ENCODE results near the gene OR2T34. TPM values are rescaled to one million over a fixed set of nuclear protein-coding genes. Genes with fewer than 3 reads are reported as not detected.
A peak's percentile ranks its signal among the peaks of the same experiment; 100 is the strongest.
"Not testable (repeated sequence)": the region's sequence is repeated elsewhere in the genome, so short reads cannot be mapped to it uniquely, and the experiment has no call there.

OR2T34 gene, protein sequence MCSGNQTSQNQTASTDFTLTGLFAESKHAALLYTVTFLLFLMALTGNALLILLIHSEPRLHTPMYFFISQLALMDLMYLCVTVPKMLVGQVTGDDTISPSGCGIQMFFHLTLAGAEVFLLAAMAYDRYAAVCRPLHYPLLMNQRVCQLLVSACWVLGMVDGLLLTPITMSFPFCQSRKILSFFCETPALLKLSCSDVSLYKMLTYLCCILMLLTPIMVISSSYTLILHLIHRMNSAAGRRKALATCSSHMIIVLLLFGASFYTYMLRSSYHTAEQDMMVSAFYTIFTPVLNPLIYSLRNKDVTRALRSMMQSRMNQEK
- total RNA-seq (not detected), polyA plus RNA-seq (not detected)
- long read RNA-seq, donor 1 = 0 reads
- long read RNA-seq, donor 2 = 0 reads
- long read RNA-seq, donor 3 = 0 reads
- long read RNA-seq, donor 4 = 0 reads

DNA sequence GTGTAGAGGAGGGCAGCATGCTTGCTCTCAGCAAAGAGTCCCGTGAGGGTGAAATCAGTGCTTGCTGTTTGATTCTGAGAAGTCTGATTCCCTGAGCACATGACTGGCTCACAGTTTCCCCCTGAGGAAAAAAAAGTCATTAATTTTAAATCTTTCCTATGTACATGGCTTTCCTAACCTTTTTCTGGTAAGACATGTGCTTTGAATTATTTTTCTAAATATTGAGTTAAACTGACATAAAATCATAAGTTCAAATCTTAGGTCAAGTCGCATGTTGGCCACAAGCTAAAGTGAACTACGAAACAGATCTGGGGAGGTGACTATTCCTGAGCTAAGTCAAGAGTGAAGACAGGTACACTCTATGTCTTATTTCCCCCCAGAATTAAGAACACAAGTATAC, at the start of gene OR2T34:
OR2T34 (minus strand) TSS at position 101 of the 400 bp plus-strand sequence; CDS start at position 101, 0 bp downstream.
- H3K9me3 ChIP-seq (ENCODE audit: control insufficient read depth, low read length); DNase-seq; H3K27me3 ChIP-seq (ENCODE audit: control insufficient read depth, insufficient read depth); H3K4me1 ChIP-seq (ENCODE audit: control insufficient read depth, insufficient read depth, low read length); ATAC-seq; intact Hi-C loops (cut with DNase I); H3K4me3 ChIP-seq (ENCODE audit: low read length); H3K27ac ChIP-seq (ENCODE audit: low read length): not testable (repeated sequence)
- 81% methylated on average over 3 of the region's 3 CpGs for WGBS

DNA sequence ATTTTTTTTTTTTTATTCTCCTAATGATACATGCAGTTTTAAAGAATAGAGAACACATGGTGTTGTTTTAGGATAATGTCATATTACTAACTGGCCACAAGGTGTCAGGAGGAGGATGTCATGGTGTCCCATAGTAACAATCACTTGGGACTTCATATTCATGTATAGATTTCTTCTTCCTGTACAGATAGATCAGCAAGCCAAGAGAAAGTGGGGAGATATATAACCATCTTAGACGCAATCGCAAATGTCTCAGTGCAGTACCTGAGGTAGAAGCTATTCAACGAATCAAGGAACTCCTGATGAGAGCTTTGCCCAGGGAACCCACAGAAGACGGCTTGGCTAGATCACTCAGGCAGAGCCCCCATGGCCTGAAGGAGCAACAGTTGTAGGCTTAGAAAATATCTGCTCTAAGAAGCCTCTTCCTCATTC, 48.0 kb upstream of the OR2T34 start:
- no peak for ATAC-seq
- 62% methylated on average over 4 of the region's 4 CpGs for WGBS
- intact Hi-C loops (cut with DNase I) = loop anchor here in 2 of 4 donors (5.0 kb wide), 1 partner anchor 185 kb away; no protein-coding TSS in a partner anchor

DNA sequence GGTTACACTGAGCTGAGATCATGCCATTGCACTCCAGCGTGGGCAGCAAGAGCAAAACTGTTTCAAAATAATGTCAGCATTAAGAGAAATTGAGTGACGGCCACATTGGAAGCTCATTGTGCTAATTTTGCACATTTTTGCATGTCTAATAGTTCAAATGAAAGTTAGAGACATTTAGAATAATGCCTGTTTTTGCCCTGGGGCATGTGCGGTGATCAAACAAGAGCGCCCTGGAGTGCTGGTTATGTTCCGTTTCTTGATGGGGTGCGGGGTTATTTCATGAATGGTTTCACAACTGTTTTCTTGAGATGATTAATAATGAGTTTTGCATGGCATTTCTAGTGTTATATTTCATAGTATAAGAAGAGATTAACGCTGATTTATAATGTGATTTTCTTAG, 47.2 kb upstream of the OR2T34 start:
- intact Hi-C loops (cut with DNase I) = loop anchor here in 3 of 4 donors (2.0 to 5.0 kb wide), 2 partner anchors 185 to 186 kb away; no protein-coding TSS in a partner anchor
- no peak for ATAC-seq
- 63% methylated on average over 7 of the region's 7 CpGs for WGBS
- no peaks in the 10 kb centered on the region for H3K9me3 ChIP-seq (ENCODE audit: control insufficient read depth, low read length)
- DNase-seq = no peak
- H3K27ac ChIP-seq (ENCODE audit: low read length) = no peak overlapping the region
- H3K4me3 ChIP-seq (ENCODE audit: low read length) = no peak overlapping the region
- no peaks in the 10 kb centered on the region for H3K4me1 ChIP-seq (ENCODE audit: control insufficient read depth, insufficient read depth, low read length)
- H3K27me3 ChIP-seq (ENCODE audit: control insufficient read depth, insufficient read depth) = no peaks in the 10 kb centered on the region

More for the DNA sequence above, 48.0 kb upstream of the OR2T34 start:
- H3K9me3 ChIP-seq (ENCODE audit: control insufficient read depth, low read length) = no peaks in the 10 kb centered on the region
- H3K4me3 ChIP-seq (ENCODE audit: low read length) = no peak overlapping the region
- H3K27me3 ChIP-seq (ENCODE audit: control insufficient read depth, insufficient read depth) = no peaks in the 10 kb centered on the region
- DNase-seq = no peak
- no peak overlapping the region for H3K27ac ChIP-seq (ENCODE audit: low read length)
- no peaks in the 10 kb centered on the region for H3K4me1 ChIP-seq (ENCODE audit: control insufficient read depth, insufficient read depth, low read length)

DNA sequence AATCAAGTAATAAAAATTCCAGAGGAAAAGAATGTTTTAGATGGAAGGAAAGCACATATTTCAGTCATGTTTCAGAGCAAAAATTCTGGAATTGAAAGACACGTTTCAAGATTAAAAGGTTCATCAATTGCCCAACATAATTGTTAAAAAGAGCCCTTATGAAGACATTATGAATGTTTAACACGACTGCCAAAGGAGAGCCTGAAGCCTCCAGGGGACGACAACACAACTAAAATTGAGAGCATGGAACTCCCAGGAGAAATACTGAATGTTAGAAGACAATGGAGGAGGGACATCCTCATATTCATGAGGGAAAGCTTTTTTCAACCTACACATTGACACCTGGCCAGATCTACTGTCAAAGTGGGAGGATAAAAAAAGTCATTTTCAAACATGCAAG, 44.3 kb upstream of the OR2T34 start:
- no peak for ATAC-seq
- Histone ChIP-seq H3K4me3 (ENCODE audit: low read length) (no peak overlapping the region), H3K27ac (ENCODE audit: low read length) (no peak overlapping the region), H3K9me3 (ENCODE audit: control insufficient read depth, low read length) (no peaks in the 10 kb centered on the region), H3K4me1 (ENCODE audit: control insufficient read depth, insufficient read depth, low read length) (no peaks in the 10 kb centered on the region), H3K27me3 (ENCODE audit: control insufficient read depth, insufficient read depth) (no peaks in the 10 kb centered on the region)
- peak; percentile 18 to 79 (median 57) for DNase-seq
- intact Hi-C loops (cut with DNase I) = no loop called here
- WGBS = 7% methylated on average over 3 of the region's 3 CpGs

DNA sequence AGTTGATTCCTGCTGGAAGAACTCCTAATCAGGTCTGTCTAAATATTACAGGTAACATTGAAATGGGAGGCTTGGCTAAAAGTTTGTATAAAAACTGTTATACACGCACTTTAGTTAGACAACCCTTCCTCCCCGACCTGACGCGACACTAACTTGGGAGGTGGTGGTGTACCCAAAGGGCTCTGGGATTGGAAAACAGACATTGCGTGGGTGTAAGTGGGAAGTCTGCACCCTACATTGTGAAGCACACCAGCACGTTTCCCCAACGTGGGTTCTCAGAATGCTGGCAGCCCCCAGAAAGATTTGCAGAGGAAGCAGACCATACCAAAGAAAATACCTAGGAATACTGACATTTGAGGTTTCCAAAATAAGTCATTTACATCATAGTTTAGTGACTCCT, 43.6 kb upstream of the OR2T34 start:
- WGBS = 68% methylated on average over 7 of the region's 7 CpGs
- Histone ChIP-seq H3K4me1 (ENCODE audit: control insufficient read depth, insufficient read depth, low read length) (no peaks in the 10 kb centered on the region), H3K9me3 (ENCODE audit: control insufficient read depth, low read length) (no peaks in the 10 kb centered on the region), H3K27me3 (ENCODE audit: control insufficient read depth, insufficient read depth) (no peaks in the 10 kb centered on the region), H3K4me3 (ENCODE audit: low read length) (no peak overlapping the region), H3K27ac (ENCODE audit: low read length) (no peak overlapping the region)
- intact Hi-C loops (cut with DNase I) = no loop called here
- ATAC-seq (no peak), DNase-seq (no peak)

DNA sequence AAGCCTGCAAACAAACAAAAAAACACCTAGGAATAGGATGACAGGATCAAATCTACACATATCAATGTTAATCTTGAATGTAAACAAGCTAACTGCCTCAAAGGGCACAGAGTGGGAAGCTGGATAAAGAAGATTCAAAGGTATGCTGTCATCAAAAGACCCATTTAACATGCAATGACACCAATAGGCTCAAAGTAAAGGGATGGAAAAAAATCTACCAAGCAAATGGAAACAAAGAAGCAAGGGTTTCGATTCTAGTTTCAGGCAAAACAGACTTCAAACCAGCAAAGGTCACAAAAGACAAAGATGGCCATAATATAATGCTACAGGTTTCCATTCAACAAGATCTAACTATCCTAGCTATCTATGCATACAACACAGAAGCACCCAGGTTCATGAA, 39.2 kb upstream of the OR2T34 start:
- WGBS = 60% methylated on average over 1 of the region's 1 CpG
- H3K4me3 ChIP-seq (ENCODE audit: low read length) = no peak overlapping the region
- no peaks in the 10 kb centered on the region for H3K27me3 ChIP-seq (ENCODE audit: control insufficient read depth, insufficient read depth)
- ATAC-seq = no peak
- no peaks in the 10 kb centered on the region for H3K4me1 ChIP-seq (ENCODE audit: control insufficient read depth, insufficient read depth, low read length)
- no peaks in the 10 kb centered on the region for H3K9me3 ChIP-seq (ENCODE audit: control insufficient read depth, low read length)
- intact Hi-C loops (cut with DNase I) = no loop called here
- no peak for DNase-seq
- no peak overlapping the region for H3K27ac ChIP-seq (ENCODE audit: low read length)

DNA sequence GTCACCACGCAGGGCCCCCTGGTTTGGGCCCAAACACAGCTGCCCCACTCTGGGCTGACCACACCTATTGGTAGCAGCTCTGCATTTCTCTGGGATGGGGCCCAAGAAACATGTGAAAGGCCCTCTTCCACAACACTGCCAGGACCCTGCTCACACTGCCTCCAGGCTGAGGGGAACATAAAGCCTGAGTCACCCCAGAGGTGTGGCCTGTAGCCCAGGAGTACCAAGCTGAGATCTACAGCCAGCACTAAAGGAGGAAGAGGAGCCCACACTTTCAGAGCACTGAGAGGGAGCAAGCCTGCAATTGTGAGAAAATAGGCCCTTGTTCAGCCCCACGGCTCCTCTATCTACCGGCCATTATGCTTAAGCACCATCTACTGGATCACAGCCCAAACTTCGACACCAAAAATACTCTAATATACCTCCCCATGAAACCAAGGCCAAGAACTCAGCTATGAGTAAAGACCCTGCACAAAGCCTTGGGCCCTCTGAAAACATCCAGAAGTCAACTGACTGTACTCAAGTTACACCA, 37.4 kb upstream of the OR2T34 start:
- DNase-seq (no peak), ATAC-seq (no peak)
- H3K4me3 ChIP-seq (ENCODE audit: low read length) = no peak overlapping the region
- no peaks in the 10 kb centered on the region for H3K27me3 ChIP-seq (ENCODE audit: control insufficient read depth, insufficient read depth)
- no peaks in the 10 kb centered on the region for H3K9me3 ChIP-seq (ENCODE audit: control insufficient read depth, low read length)
- intact Hi-C loops (cut with DNase I) = no loop called here
- 82% methylated on average over 4 of the region's 4 CpGs for WGBS
- H3K27ac ChIP-seq (ENCODE audit: low read length) = no peak overlapping the region
- no peaks in the 10 kb centered on the region for H3K4me1 ChIP-seq (ENCODE audit: control insufficient read depth, insufficient read depth, low read length)

DNA sequence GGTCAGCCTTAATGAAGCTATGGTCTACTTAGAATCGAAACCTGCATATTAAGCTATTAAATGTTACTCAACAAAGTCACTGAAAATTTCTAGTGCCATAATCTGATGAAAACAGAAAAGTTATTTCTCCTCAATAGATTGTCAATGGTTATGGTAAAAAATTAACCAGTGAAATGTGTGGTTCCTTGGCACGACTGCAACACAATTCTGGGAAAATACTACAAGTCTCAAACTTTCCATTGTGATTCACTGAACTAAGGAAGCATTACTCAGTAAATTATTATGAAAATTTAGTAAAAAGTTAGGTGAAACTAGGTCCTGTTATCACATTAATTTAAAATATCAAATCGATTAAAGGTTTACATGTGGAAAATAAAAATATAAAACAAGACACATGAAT, 35.7 kb upstream of the OR2T34 start:
- no peak overlapping the region for H3K4me3 ChIP-seq (ENCODE audit: low read length)
- DNase-seq (no peak), ATAC-seq (no peak)
- no peaks in the 10 kb centered on the region for H3K9me3 ChIP-seq (ENCODE audit: control insufficient read depth, low read length)
- 43% methylated on average over 3 of the region's 3 CpGs for WGBS
- no peaks in the 10 kb centered on the region for H3K4me1 ChIP-seq (ENCODE audit: control insufficient read depth, insufficient read depth, low read length)
- no peaks in the 10 kb centered on the region for H3K27me3 ChIP-seq (ENCODE audit: control insufficient read depth, insufficient read depth)
- no peak overlapping the region for H3K27ac ChIP-seq (ENCODE audit: low read length)
- intact Hi-C loops (cut with DNase I) = no loop called here

DNA sequence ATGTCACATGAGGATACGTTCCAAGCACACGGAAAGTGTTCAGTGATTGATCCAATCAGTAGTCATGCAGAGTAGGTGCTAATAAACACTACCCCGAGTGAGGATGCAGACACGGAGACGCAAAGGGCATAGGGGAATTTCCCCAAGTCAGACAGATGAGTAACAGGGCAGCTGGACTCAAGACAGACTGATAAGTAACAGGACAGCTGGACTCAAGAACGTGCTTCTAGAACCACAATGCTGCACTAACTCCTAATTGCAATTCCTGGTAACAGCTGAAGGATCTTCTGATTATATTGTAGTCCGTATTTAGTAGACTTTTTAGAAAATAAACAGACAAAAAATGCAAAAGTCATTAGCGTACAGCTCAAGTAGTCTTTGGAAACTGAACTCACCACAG, 24.8 kb upstream of the OR2T34 start:
- WGBS = 73% methylated on average over 8 of the region's 8 CpGs
- ATAC-seq = no peak
- intact Hi-C loops (cut with DNase I) = no loop called here

DNA sequence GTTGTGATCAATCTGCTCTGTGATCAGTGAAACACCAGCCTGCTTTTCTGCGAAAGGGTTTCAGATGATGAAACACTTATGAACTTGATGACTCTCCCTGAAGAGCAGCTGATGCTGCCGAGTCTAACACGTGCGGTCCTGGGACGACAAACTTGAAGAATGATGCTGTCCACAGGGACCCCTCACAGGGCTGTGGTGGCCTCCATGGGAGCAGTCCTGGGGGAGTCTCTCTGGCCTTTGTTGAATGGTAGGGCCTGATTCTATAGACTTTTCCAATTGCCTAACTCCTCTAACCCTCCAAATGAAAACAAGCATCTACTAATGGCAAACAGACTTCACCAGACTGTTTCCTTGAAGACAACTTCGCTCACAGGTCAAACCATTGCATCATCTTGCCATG, 23.0 kb upstream of the OR2T34 start, which contains the start of gene OR2T10:
OR2T10 (minus strand) TSS at position 112 of the 400 bp plus-strand sequence. CDS start 3,932 bp downstream, outside the sequence.
- no peak for ATAC-seq
- 85% methylated on average over 6 of the region's 6 CpGs for WGBS
- no peaks in the 10 kb centered on the region for H3K27me3 ChIP-seq (ENCODE audit: control insufficient read depth, insufficient read depth)
- no peak for DNase-seq
- peaks cover 4% of the 10 kb centered on the region for H3K9me3 ChIP-seq (ENCODE audit: control insufficient read depth, low read length)
- H3K4me3 ChIP-seq (ENCODE audit: low read length) = no peak within 1 kb of the TSS
- intact Hi-C loops (cut with DNase I) = no loop called here
- no peak within 1 kb of the TSS for H3K27ac ChIP-seq (ENCODE audit: low read length)
- no peaks in the 10 kb centered on the region for H3K4me1 ChIP-seq (ENCODE audit: control insufficient read depth, insufficient read depth, low read length)

More for the DNA sequence above, 24.8 kb upstream of the OR2T34 start:
- Histone ChIP-seq H3K27ac (ENCODE audit: low read length) (no peak overlapping the region), H3K27me3 (ENCODE audit: control insufficient read depth, insufficient read depth) (no peaks in the 10 kb centered on the region), H3K4me3 (ENCODE audit: low read length) (no peak overlapping the region), H3K4me1 (ENCODE audit: control insufficient read depth, insufficient read depth, low read length) (no peaks in the 10 kb centered on the region), H3K9me3 (ENCODE audit: control insufficient read depth, low read length) (no peaks in the 10 kb centered on the region)
- no peak for DNase-seq

DNA sequence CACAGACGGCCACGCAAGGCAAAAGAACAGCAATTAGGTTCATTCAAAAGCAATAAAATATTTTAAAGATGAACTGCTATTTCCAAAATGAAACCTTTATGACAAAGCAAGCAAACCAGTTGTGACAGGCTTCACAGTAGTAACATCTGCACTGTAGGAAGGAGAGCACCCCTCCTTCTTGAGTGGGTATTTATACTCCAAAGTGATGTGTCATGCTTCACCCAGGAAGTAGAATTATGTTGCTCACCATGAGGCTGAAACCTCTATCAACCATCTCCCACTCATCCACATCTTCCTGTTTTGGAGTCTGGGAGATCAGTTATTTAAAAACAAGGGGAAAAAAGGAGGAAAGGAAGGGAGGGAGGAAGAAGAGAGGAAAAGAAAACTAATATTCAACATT, 22.1 kb upstream of the OR2T34 start:
- H3K4me1 ChIP-seq (ENCODE audit: control insufficient read depth, insufficient read depth, low read length) = no peaks in the 10 kb centered on the region
- no peak overlapping the region for H3K27ac ChIP-seq (ENCODE audit: low read length)
- intact Hi-C loops (cut with DNase I) = no loop called here
- ATAC-seq = no peak
- peaks cover 4% of the 10 kb centered on the region for H3K9me3 ChIP-seq (ENCODE audit: control insufficient read depth, low read length)
- no peak overlapping the region for H3K4me3 ChIP-seq (ENCODE audit: low read length)
- WGBS = 79% methylated on average over 2 of the region's 2 CpGs
- H3K27me3 ChIP-seq (ENCODE audit: control insufficient read depth, insufficient read depth) = no peaks in the 10 kb centered on the region
- DNase-seq = no peak

Data from right cardiac atrium (tissue), 5 donors.